Osteoblast (primary cell): ENCODE measurements around the gene CSK. TPM values are rescaled to one million over a fixed set of nuclear protein-coding genes. Genes with fewer than 3 reads are reported as not detected.

Experiments used
- DNase-seq: peaks from one replicate; pipeline ENCODE4 v3.0.0; 2011; ENCODE audit warnings: low spot score, mixed read lengths; ENCODE audit not compliant: insufficient read length; ENCODE audit errors: missing footprints
- H2AFZ ChIP-seq: 2 replicates; pipeline ENCODE4 v1.6.0; 2011; ENCODE audit warnings: mild to moderate bottlenecking, low read length
- H3K27ac ChIP-seq: 2 replicates; pipeline ENCODE4 v1.5.1; 2011; ENCODE audit warnings: mild to moderate bottlenecking, low read depth, low read length, moderate library complexity
- H3K27me3 ChIP-seq: 2 replicates; pipeline ENCODE4 v1.6.0; 2012; ENCODE audit warnings: mild to moderate bottlenecking, control low read depth, inconsistent platforms, low read length, moderate library complexity; ENCODE audit not compliant: insufficient read depth
- H3K36me3 ChIP-seq: 2 replicates; pipeline ENCODE4 v1.5.1; 2011; ENCODE audit warnings: mild to moderate bottlenecking, low read length, control low read depth, moderate library complexity; ENCODE audit not compliant: insufficient read depth
- H3K4me1 ChIP-seq: 2 replicates; pipeline ENCODE4 v1.5.1; 2011; ENCODE audit warnings: mild to moderate bottlenecking, low read length, control low read depth, moderate library complexity; ENCODE audit not compliant: insufficient read depth
- H3K4me2 ChIP-seq: 2 replicates; pipeline ENCODE4 v1.6.0; 2011; ENCODE audit warnings: mild to moderate bottlenecking, low read length; ENCODE audit not compliant: insufficient read depth
- H3K4me3 ChIP-seq: fragments of 200-600 bp; sonication (generic); 3 replicates; pipeline ENCODE4 v1.5.1; 2012; ENCODE audit warnings: mild to moderate bottlenecking, low read length, inconsistent platforms; ENCODE audit not compliant: insufficient read depth
- H3K79me2 ChIP-seq: 2 replicates; pipeline ENCODE4 v1.6.0; 2012; ENCODE audit warnings: mild to moderate bottlenecking, low read length, control low read depth, inconsistent platforms; ENCODE audit not compliant: insufficient read depth
- H3K9me3 ChIP-seq: 2 replicates; pipeline ENCODE4 v1.5.1; 2011; ENCODE audit warnings: low read depth, low read length, control low read depth
- H4K20me1 ChIP-seq: 2 replicates; pipeline ENCODE4 v1.6.0; 2012; ENCODE audit warnings: mild to moderate bottlenecking, low read length, control low read depth; ENCODE audit not compliant: insufficient read depth
- total RNA-seq: library from RNA; depleted of rRNA; stranded (reverse); fragments of >200 nt; gene quantifications from 2 replicates; pipeline ENCODE4 v1.2.3, GENCODE V29; 2012
- TF ChIP-seq, protein P1 (sequence below): IDR thresholded peaks from 2 replicates; pipeline ENCODE4 v1.5.1; 2011; ENCODE audit warnings: mild to moderate bottlenecking, low read depth, low read length, moderate library complexity; ENCODE audit errors: extremely low read depth

Gene CSK
- total RNA-seq, 1 donor, result 31.5 TPM

GRCh38 chr15:74841891-74842373 lies 60.1 kb downstream of the CSK start:
- H3K27me3 ChIP-seq, result no peaks in the 10 kb centered on the region
- no peak overlapping the region for H2AFZ ChIP-seq
- H3K27ac ChIP-seq, result no peak overlapping the region
- peaks cover 9% of the 10 kb centered on the region for H3K79me2 ChIP-seq
- peaks cover 11% of the 10 kb centered on the region for H3K4me1 ChIP-seq
- peak; percentile 15 for DNase-seq
- TF ChIP-seq, protein P1, sequence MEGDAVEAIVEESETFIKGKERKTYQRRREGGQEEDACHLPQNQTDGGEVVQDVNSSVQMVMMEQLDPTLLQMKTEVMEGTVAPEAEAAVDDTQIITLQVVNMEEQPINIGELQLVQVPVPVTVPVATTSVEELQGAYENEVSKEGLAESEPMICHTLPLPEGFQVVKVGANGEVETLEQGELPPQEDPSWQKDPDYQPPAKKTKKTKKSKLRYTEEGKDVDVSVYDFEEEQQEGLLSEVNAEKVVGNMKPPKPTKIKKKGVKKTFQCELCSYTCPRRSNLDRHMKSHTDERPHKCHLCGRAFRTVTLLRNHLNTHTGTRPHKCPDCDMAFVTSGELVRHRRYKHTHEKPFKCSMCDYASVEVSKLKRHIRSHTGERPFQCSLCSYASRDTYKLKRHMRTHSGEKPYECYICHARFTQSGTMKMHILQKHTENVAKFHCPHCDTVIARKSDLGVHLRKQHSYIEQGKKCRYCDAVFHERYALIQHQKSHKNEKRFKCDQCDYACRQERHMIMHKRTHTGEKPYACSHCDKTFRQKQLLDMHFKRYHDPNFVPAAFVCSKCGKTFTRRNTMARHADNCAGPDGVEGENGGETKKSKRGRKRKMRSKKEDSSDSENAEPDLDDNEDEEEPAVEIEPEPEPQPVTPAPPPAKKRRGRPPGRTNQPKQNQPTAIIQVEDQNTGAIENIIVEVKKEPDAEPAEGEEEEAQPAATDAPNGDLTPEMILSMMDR, result no peak
- peak overlapping the region; percentile 93 for H3K4me2 ChIP-seq
- H3K9me3 ChIP-seq, result no peaks in the 10 kb centered on the region
- H3K4me3 ChIP-seq, result peak overlapping the region; percentile 85
- H4K20me1 ChIP-seq, result peaks cover 9% of the 10 kb centered on the region
- no peaks in the 10 kb centered on the region for H3K36me3 ChIP-seq

DNA sequence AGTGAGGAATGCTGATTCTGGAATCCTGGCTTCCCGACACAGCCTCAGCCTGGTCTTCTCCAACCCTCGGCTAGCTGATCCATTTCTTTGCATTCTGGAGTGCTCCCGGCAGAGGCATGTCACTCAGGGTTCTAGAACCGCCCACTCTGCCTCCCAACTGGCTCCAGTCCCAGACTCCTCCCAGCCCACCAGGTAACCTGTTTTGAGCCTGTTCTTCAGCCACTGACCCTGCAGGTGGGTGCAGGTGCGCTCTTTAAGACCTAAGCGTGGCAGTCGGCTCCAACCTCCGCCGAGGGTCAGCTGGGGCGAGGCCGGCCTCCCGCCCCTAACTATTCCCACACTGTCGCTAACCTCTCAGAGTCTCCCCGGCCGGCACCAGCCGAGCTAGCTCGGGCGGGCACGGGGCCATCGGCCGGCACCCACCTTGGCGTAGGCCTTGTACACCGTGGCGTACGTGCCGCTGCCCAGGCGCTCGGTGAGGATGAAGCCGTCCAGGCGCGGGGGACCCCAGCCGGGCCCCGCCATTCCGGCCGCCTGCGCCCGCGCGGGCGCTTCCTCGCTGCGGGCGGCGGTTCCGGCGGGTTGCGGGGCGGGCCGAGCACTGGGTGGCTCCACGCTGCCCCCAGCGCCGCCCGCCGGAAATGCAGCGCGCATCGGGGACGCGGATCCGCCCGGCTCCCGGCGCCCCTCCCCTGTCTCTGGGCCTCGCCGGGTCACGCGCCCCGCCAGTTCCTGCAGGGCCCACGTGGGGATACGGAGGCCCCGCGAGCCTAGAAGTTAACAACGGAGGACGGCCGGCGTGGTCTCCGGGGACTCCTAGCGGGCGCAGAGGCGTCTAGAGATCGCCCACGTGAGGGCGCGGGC lies 60.9 kb downstream of the CSK start, which contains the start of gene ULK3:
ULK3 (minus strand) TSS at position 576 of the 864 bp plus-strand sequence; CDS start at position 525, 51 bp downstream.
- Histone ChIP-seq H3K4me3 (peak within 1 kb of the TSS; percentile 85), H3K27me3 (no peaks in the 10 kb centered on the region), H3K36me3 (peaks cover 6% of the 10 kb centered on the region), H2AFZ (peak within 1 kb of the TSS; percentile 92), H3K4me2 (peak within 1 kb of the TSS; percentile 93), H3K4me1 (peaks cover 11% of the 10 kb centered on the region), H4K20me1 (peaks cover 9% of the 10 kb centered on the region), H3K9me3 (no peaks in the 10 kb centered on the region), H3K79me2 (peaks cover 9% of the 10 kb centered on the region), H3K27ac (peak within 1 kb of the TSS; percentile 80)
- TF ChIP-seq, protein P1, result peak; percentile 41
- peak; percentile 100 for DNase-seq

DNA sequence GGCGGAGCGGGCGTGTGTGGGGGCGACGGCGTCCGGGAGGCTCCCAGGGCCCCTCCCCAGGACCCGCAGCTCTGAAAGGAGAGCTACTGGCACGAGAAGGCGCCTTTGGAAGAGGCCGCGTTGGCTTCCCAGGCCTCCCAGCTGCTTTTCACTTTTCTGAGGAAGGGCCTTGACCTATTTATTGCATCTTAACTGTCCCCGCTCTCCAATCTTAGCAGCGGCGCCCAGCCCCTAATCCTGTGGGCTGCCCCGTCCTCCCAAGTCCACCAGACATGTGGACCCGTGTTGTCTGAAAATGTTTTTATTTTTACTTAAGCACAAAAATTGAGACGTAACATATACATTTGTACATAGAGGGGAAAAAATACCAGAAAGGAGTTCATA lies 61.6 kb downstream of the CSK start:
- peak overlapping the region; percentile 92 for H2AFZ ChIP-seq
- H3K4me2 ChIP-seq, result peak overlapping the region; percentile 86

More for the DNA sequence above, 61.6 kb downstream of the CSK start:
- no peak for DNase-seq
- H3K27ac ChIP-seq, result peak overlapping the region; percentile 80
- peaks cover 9% of the 10 kb centered on the region for H4K20me1 ChIP-seq
- no peaks in the 10 kb centered on the region for H3K27me3 ChIP-seq
- peaks cover 9% of the 10 kb centered on the region for H3K79me2 ChIP-seq
- H3K4me1 ChIP-seq, result peaks cover 11% of the 10 kb centered on the region
- H3K36me3 ChIP-seq, result peaks cover 13% of the 10 kb centered on the region
- TF ChIP-seq, protein P1, result no peak
- peak overlapping the region; percentile 85 for H3K4me3 ChIP-seq
- H3K9me3 ChIP-seq, result no peaks in the 10 kb centered on the region
